IMR-90 (cell line): ENCODE measurements around the gene SERP2. TPM values are rescaled to one million over a fixed set of nuclear protein-coding genes. Genes with fewer than 3 reads are reported as not detected.

Experiments used
- ATAC-seq: fragments of 200-7000 bp; cut with Tn5 transposase; 2 replicates; pipeline ENCODE4 v1.9.1; 2020; ENCODE audit warnings: low read depth, mild to moderate bottlenecking, moderate library complexity
- BruUV-seq: library from RNA; stranded (reverse); fragments of 400-500 nt; replicated peaks from 2 replicates; lab custom pipeline; 2021; lab: Mats Ljungman, UMichigan
- CTCF ChIA-PET: fragments of 300-600 bp; formaldehyde crosslinking; extraction: SDS; loops from one replicate; lab custom pipeline; 2021; ENCODE audit warnings: antibody characterized with exemption; lab: Yijun Ruan, JAX
- POLR2A ChIA-PET: fragments of 300-600 bp; sonication (Branson Sonifier 250); formaldehyde crosslinking; loops from one replicate; lab custom pipeline; 2022; ENCODE audit warnings: antibody characterized with exemption; ENCODE audit not compliant: unreplicated experiment; lab: Charles Lee
- DNase-seq: peaks from one replicate; pipeline ENCODE4 v3.0.0; 2013
- H2AFZ ChIP-seq: replicated peaks from 2 replicates; pipeline ENCODE3; 2013; ENCODE audit warnings: low read length, mild to moderate bottlenecking; ENCODE audit not compliant: poor library complexity
- H2AK5ac ChIP-seq: 2 replicates; pipeline ENCODE4 v1.6.1; 2013; ENCODE audit warnings: low read depth, low read length, inconsistent platforms
- H2AK9ac ChIP-seq: replicated peaks from 2 replicates; pipeline ENCODE3; 2013; ENCODE audit warnings: mild to moderate bottlenecking, low read depth, low read length, moderate library complexity; ENCODE audit not compliant: poor library complexity
- H2BK120ac ChIP-seq: 2 replicates; pipeline ENCODE4 v1.6.1; 2013; ENCODE audit warnings: low read depth, low read length, inconsistent platforms
- H2BK15ac ChIP-seq: 3 replicates; pipeline ENCODE4 v1.6.1; 2013; ENCODE audit warnings: low read depth, low read length, inconsistent platforms
- H2BK20ac ChIP-seq: 2 replicates; pipeline ENCODE4 v1.6.1; 2013; ENCODE audit warnings: low read depth, mild to moderate bottlenecking, inconsistent platforms, low read length, moderate library complexity
- H2BK5ac ChIP-seq: 2 replicates; pipeline ENCODE4 v1.6.1; 2013; ENCODE audit warnings: mild to moderate bottlenecking, low read depth, low read length, inconsistent platforms; ENCODE audit not compliant: poor library complexity, severe bottlenecking
- H3K14ac ChIP-seq: replicated peaks from 2 replicates; pipeline ENCODE4 v1.6.1; 2013; ENCODE audit warnings: low read depth, low read length, inconsistent platforms
- H3K18ac ChIP-seq: 2 replicates; pipeline ENCODE4 v1.6.1; 2013; ENCODE audit warnings: low read depth, low read length, control low read depth
- H3K23ac ChIP-seq: 2 replicates; pipeline ENCODE4 v1.6.1; 2013; ENCODE audit warnings: low read depth, low read length, inconsistent platforms
- H3K27ac ChIP-seq: 2 replicates; pipeline ENCODE4 v1.5.1; 2013; ENCODE audit warnings: mild to moderate bottlenecking, control low read depth, low read length; ENCODE audit not compliant: insufficient read depth
- H3K27me3 ChIP-seq: 2 replicates; pipeline ENCODE4 v1.6.1; 2013; ENCODE audit warnings: low read length; ENCODE audit not compliant: control insufficient read depth, insufficient read depth
- H3K36me3 ChIP-seq: 2 replicates; pipeline ENCODE4 v1.6.1; 2013; ENCODE audit warnings: low read length, mixed read lengths; ENCODE audit not compliant: control insufficient read depth, insufficient read depth
- H3K4ac ChIP-seq: 2 replicates; pipeline ENCODE4 v1.6.1; 2013; ENCODE audit warnings: low read depth, low read length, inconsistent platforms
- H3K4me1 ChIP-seq: 2 replicates; pipeline ENCODE4 v1.6.1; 2013; ENCODE audit warnings: low read length, mixed read lengths; ENCODE audit not compliant: control insufficient read depth, insufficient read depth
- H3K4me2 ChIP-seq: 2 replicates; pipeline ENCODE4 v1.6.1; 2013; ENCODE audit warnings: low read depth, mild to moderate bottlenecking, control low read depth, low read length, moderate library complexity
- H3K4me3 ChIP-seq: 2 replicates; pipeline ENCODE4 v1.5.1; 2013; ENCODE audit warnings: low read depth, mild to moderate bottlenecking, control low read depth, low read length, moderate library complexity; ENCODE audit not compliant: insufficient read depth
- H3K56ac ChIP-seq: 2 replicates; pipeline ENCODE4 v1.6.1; 2013; ENCODE audit warnings: low read length, inconsistent platforms; ENCODE audit not compliant: insufficient read depth; ENCODE audit errors: extremely low read depth
- H3K79me1 ChIP-seq, 2 experiments: 2 replicates each; pipeline ENCODE4 v1.6.1; 2013; ENCODE audit warnings: low read length in 2 of 2, inconsistent platforms in 1 of 2, low read depth in 1 of 2
- H3K9ac ChIP-seq: 2 replicates; pipeline ENCODE4 v1.6.1; 2013; ENCODE audit warnings: low read depth, low read length, control low read depth
- H3K9me1 ChIP-seq: 2 replicates; pipeline ENCODE4 v1.6.1; 2013; ENCODE audit warnings: low read length, inconsistent platforms; ENCODE audit not compliant: insufficient read depth
- H3K9me3 ChIP-seq: 2 replicates; pipeline ENCODE4 v1.6.1; 2013; ENCODE audit warnings: low read length; ENCODE audit not compliant: control insufficient read depth, insufficient read depth
- H4K20me1 ChIP-seq: 2 replicates; pipeline ENCODE4 v1.6.1; 2013; ENCODE audit warnings: low read length, inconsistent platforms; ENCODE audit not compliant: insufficient read depth
- H4K5ac ChIP-seq: 2 replicates; pipeline ENCODE4 v1.6.1; 2013; ENCODE audit warnings: mild to moderate bottlenecking, low read depth, low read length, control low read depth
- H4K8ac ChIP-seq, 2 experiments: 2 replicates each; pipeline ENCODE4 v1.6.1; 2013; ENCODE audit warnings: low read depth in 2 of 2, low read length in 2 of 2, control low read depth in 1 of 2, inconsistent platforms in 1 of 2
- H4K91ac ChIP-seq: 2 replicates; pipeline ENCODE4 v1.6.1; 2013; ENCODE audit warnings: low read depth, low read length, inconsistent platforms; ENCODE audit not compliant: insufficient read depth
- BHLHE40 ChIP-seq: fragments of 150-350 bp; IDR thresholded peaks from 2 replicates; pipeline ENCODE4 v1.6.1; 2016; ENCODE audit warnings: mild to moderate bottlenecking, low read depth, low read length
- CEBPB ChIP-seq: IDR thresholded peaks from 2 replicates; pipeline ENCODE4 v1.6.1; 2012; ENCODE audit warnings: low read depth, low read length, improper control_type of control experiment
- MXI1 ChIP-seq: IDR thresholded peaks from 2 replicates; pipeline ENCODE4 v1.6.1; 2012; ENCODE audit warnings: low read depth, mild to moderate bottlenecking, low read length, moderate library complexity, borderline replicate concordance
- POLR2A ChIP-seq: IDR thresholded peaks from 2 replicates; pipeline ENCODE4 v1.6.1; 2012; ENCODE audit warnings: mild to moderate bottlenecking, low read depth, low read length
- RFX5 ChIP-seq: IDR thresholded peaks from 2 replicates; pipeline ENCODE4 v1.8.0; 2012; ENCODE audit warnings: low read depth, mild to moderate bottlenecking, low read length, moderate library complexity
- WGBS, 2 experiments: methylation state at CpG; one replicate each; pipeline versions ENCODE4 v1.1.5 to v1.1.7; 2013; ENCODE audit warnings: missing lambda C conversion rate in 2 of 2; ENCODE audit not compliant: insufficient read length in 1 of 2; ENCODE audit errors: extremely low coverage in 2 of 2; 5-methylcytosine and 5-hydroxymethylcytosine counted together
- dilution Hi-C: fragments of 300-500 bp; cut with HindIII; formaldehyde crosslinking; loops from one replicate; pipeline ENCODE4 v1.14.3; 2018; ENCODE audit warnings: low sequenced_read_pairs; ENCODE audit not compliant: unreplicated experiment
- in situ Hi-C: fragments of 300-500 bp; cut with MboI; formaldehyde crosslinking; loops from 3 replicates; pipeline ENCODE4 v1.14.3; 2019; ENCODE audit warnings: low sequenced_read_pairs, inconsistent platforms, mixed read lengths
- intact Hi-C: fragments of 100-400 bp; cut with micrococcal nuclease; formaldehyde crosslinking; loops from 2 replicates; pipeline ENCODE4 v1.10.0; 2022
- polyA plus RNA-seq, 3 experiments: library from polyadenylated mRNA; depleted of rRNA; stranded (reverse); fragments of >200 nt; gene quantifications; 2 replicates each; pipeline ENCODE4 v1.2.3, GENCODE V29; 2012; ENCODE audit warnings: low replicate concordance in 1 of 3
- total RNA-seq: library from RNA; depleted of rRNA; stranded (reverse); fragments of >200 nt; gene quantifications from 2 replicates; pipeline ENCODE4 v1.2.3, GENCODE V29; 2012
- TF ChIP-seq, protein P1 (sequence below): fragments of 150-350 bp; IDR thresholded peaks from 2 replicates; pipeline ENCODE4 v1.6.1; 2017; ENCODE audit warnings: mild to moderate bottlenecking, antibody characterized with exemption, low read length, low read depth
- TF ChIP-seq, protein P2 (sequence below): fragments of 150-350 bp; IDR thresholded peaks from 2 replicates; pipeline ENCODE4 v1.6.1; 2016; ENCODE audit warnings: low read depth, mild to moderate bottlenecking, low read length, moderate library complexity, borderline replicate concordance

Gene SERP2
- total and polyA plus RNA-seq, 2 of the 4 experiments (the other 2 are of a cell fraction) = 0.54 to 1.4 TPM

DNA sequence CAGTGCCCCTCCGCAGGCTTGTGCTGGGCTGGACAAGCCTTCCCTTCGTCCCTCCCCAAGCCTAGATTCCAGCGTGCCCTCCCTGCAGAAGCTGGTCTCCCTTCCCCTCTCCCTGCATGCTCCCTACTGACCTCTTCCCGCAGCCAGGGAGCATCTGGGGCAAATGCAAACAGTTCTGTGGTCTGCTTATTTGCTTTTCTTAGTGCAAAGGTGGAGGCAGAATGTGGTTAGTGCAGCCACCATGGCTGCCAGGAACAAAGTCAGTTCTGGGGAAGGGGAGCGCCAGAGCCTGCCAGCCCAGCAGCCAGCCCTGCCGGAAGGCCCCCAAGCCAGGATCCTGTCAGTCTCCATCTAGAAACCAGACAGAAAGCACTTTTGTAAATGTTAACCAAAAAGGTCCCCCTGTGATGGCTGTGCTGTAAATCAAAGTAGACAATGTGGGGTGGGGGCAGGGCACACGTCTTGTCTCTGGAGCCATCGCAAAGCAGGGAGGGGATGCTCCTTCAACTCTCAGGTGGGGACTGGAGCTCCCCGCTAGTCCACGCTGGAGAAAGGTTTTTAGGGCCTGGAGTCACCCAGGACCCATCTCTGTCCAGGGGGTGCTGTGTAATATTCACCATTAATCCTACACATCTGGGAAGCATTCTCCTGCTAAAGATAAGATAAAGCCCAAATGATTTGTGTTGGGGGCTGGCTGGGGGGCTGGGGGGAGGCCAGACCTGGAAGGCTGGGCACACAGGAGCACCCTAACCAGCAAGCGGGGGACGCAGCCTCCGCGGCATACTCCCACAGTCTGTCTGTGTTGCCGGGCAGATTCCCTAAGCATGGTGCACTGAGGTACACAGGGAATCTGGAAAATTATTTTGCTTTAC lies 30.9 kb downstream of the SERP2 start:
- no peak overlapping the region for H2BK5ac ChIP-seq
- no peak overlapping the region for H3K14ac ChIP-seq
- no peak overlapping the region for H3K4ac ChIP-seq
- no peak overlapping the region for H3K27ac ChIP-seq
- H3K9me1 ChIP-seq = no peaks in the 10 kb centered on the region
- DNase-seq = no peak
- ChIA-PET CTCF (no interaction called here), POLR2A (no interaction called here)
- no peak overlapping the region for H3K4me3 ChIP-seq
- dilution Hi-C loops = no loop called here
- no TSS peak for BruUV-seq
- H2AK5ac ChIP-seq = no peak overlapping the region
- no peak overlapping the region for H3K9ac ChIP-seq
- no peak overlapping the region for H2BK120ac ChIP-seq
- no peak overlapping the region for H4K91ac ChIP-seq
- peak overlapping the region; percentile 70 for H2AK9ac ChIP-seq
- no peak overlapping the region for H4K8ac ChIP-seq
- ATAC-seq = no peak; the same call in 1 of the 2 replicates
- H2BK20ac ChIP-seq = no peak overlapping the region
- no peaks in the 10 kb centered on the region for H3K36me3 ChIP-seq
- no peaks in the 10 kb centered on the region for H3K9me3 ChIP-seq
- no peaks in the 10 kb centered on the region for H4K20me1 ChIP-seq
- TF ChIP-seq, protein P1, sequence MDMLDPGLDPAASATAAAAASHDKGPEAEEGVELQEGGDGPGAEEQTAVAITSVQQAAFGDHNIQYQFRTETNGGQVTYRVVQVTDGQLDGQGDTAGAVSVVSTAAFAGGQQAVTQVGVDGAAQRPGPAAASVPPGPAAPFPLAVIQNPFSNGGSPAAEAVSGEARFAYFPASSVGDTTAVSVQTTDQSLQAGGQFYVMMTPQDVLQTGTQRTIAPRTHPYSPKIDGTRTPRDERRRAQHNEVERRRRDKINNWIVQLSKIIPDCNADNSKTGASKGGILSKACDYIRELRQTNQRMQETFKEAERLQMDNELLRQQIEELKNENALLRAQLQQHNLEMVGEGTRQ = no peak
- TF ChIP-seq RFX5 (no peak), POLR2A (no peak), CEBPB (no peak), BHLHE40 (no peak), MXI1 (no peak)
- TF ChIP-seq, protein P2, sequence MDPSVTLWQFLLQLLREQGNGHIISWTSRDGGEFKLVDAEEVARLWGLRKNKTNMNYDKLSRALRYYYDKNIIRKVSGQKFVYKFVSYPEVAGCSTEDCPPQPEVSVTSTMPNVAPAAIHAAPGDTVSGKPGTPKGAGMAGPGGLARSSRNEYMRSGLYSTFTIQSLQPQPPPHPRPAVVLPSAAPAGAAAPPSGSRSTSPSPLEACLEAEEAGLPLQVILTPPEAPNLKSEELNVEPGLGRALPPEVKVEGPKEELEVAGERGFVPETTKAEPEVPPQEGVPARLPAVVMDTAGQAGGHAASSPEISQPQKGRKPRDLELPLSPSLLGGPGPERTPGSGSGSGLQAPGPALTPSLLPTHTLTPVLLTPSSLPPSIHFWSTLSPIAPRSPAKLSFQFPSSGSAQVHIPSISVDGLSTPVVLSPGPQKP = no peak
- H3K79me1 ChIP-seq = no peaks in the 10 kb centered on the region
- in situ Hi-C loops = no loop called here
- H2BK15ac ChIP-seq = no peak overlapping the region
- H3K23ac ChIP-seq = no peak overlapping the region
- WGBS, 2 experiments = 75% methylated on average over 4 of the region's 15 CpGs; no CpG with 5 or more reads in 1 of the 2 experiments
- H3K27me3 ChIP-seq = peaks cover 11% of the 10 kb centered on the region
- H4K5ac ChIP-seq = no peak overlapping the region
- H3K4me2 ChIP-seq = no peak overlapping the region
- H2AFZ ChIP-seq = no peak overlapping the region
- peaks cover 5% of the 10 kb centered on the region; the same call in 1 of the 2 replicates for H3K4me1 ChIP-seq
- H3K18ac ChIP-seq = no peak overlapping the region
- intact Hi-C loops = no loop called here
- no peak overlapping the region for H3K56ac ChIP-seq
